T-cell (primary cell): Measurements from ENCODE around the gene STYXL1. TPM values are rescaled to one million over a fixed set of nuclear protein-coding genes. Genes with fewer than 3 reads are reported as not detected.

Source experiments
- ATAC-seq, 4 experiments: fragments of 200-7000 bp in 3 of 4; fragments of 150-1000 bp in 1 of 4; cut with Tn5 transposase; replicated peaks in 1 of 4; 1 replicate in 3 of 4; 2 replicates in 1 of 4; pipeline ENCODE4 v1.10.0; 2021; ENCODE audit warnings: moderate library complexity in 3 of 4, mild to moderate bottlenecking in 2 of 4, moderate number of reproducible peaks in 1 of 4
- CTCF ChIA-PET, 2 donors: fragments of 300-600 bp; sonication (Branson Sonifier 250); formaldehyde crosslinking; loops; one replicate each; lab custom pipeline; 2022; ENCODE audit warnings: antibody characterized with exemption in 2 of 2; lab: Charles Lee
- POLR2A ChIA-PET, 2 donors: fragments of 300-600 bp; sonication (Branson Sonifier 250); formaldehyde crosslinking; loops; one replicate each; lab custom pipeline; 2022; ENCODE audit warnings: antibody characterized with exemption in 2 of 2; lab: Charles Lee
- DNase-seq, 35 experiments: peaks; one replicate each; pipeline versions ENCODE4 v3.0.0 to v3.0.0-alpha.2; 2013 to 2023
- H3K27ac ChIP-seq: one replicate; pipeline ENCODE4 v1.5.1; 2013; ENCODE audit warnings: low read length
- H3K27me3 ChIP-seq, 2 experiments: replicated peaks in 1 of 2; 1 replicate in 1 of 2; 2 replicates in 1 of 2; pipeline versions ENCODE4 v1.6.1 to v1.7.0; 2013; ENCODE audit warnings: low read length in 1 of 2, mixed read lengths in 1 of 2; ENCODE audit not compliant: control insufficient read depth in 2 of 2, insufficient read depth in 2 of 2; ENCODE audit errors: extremely low read depth in 1 of 2
- H3K36me3 ChIP-seq, 2 donors: 1 replicate in 1 of 2; 2 replicates in 1 of 2; pipeline versions ENCODE4 v1.6.1 to v1.7.0; 2013; ENCODE audit warnings: low read length in 1 of 2; ENCODE audit not compliant: control insufficient read depth in 2 of 2, insufficient read depth in 1 of 2; ENCODE audit errors: extremely low read depth in 1 of 2
- H3K4me1 ChIP-seq, 2 experiments: 1 replicate in 1 of 2; 2 replicates in 1 of 2; pipeline versions ENCODE4 v1.6.1 to v1.7.0; 2013; ENCODE audit warnings: low read length in 2 of 2, mixed read lengths in 1 of 2; ENCODE audit not compliant: insufficient read depth in 2 of 2, control insufficient read depth in 1 of 2; ENCODE audit errors: extremely low read depth in 1 of 2
- H3K4me3 ChIP-seq, 2 donors: 1 replicate in 1 of 2; 2 replicates in 1 of 2; pipeline versions ENCODE4 v1.5.1 to v1.7.0; 2013; ENCODE audit warnings: mild to moderate bottlenecking in 2 of 2, low read length in 1 of 2, moderate library complexity in 1 of 2; ENCODE audit not compliant: control insufficient read depth in 1 of 2; ENCODE audit errors: extremely low read depth in 1 of 2
- H3K9me3 ChIP-seq: 2 replicates; pipeline ENCODE4 v1.7.0; 2013
- H3K27ac Mint-ChIP-seq, 2 donors: one replicate each; pipeline ENCODE4 v1.8.0; 2020 to 2021; ENCODE audit warnings: mild to moderate bottlenecking in 2 of 2, mixed read lengths in 2 of 2
- H3K27me3 Mint-ChIP-seq, 2 donors: one replicate each; pipeline ENCODE4 v1.8.0; 2021 to 2022; ENCODE audit warnings: mixed read lengths in 2 of 2
- H3K36me3 Mint-ChIP-seq: one replicate; pipeline ENCODE4 v1.8.0; 2021; ENCODE audit warnings: mixed read lengths
- H3K4me1 Mint-ChIP-seq, 3 donors: one replicate each; pipeline ENCODE4 v1.8.0; 2020 to 2022; ENCODE audit warnings: mixed read lengths in 3 of 3, mild to moderate bottlenecking in 1 of 3
- H3K4me3 Mint-ChIP-seq, 3 donors: one replicate each; pipeline ENCODE4 v1.8.0; 2020 to 2022; ENCODE audit warnings: mild to moderate bottlenecking in 3 of 3, mixed read lengths in 3 of 3, moderate library complexity in 3 of 3
- H3K9me3 Mint-ChIP-seq, 3 donors: one replicate each; pipeline ENCODE4 v1.8.0; 2020 to 2022; ENCODE audit warnings: mixed read lengths in 3 of 3
- WGBS: methylation state at CpG from one replicate; pipeline ENCODE4 v1.1.5; 2013; ENCODE audit warnings: missing lambda C conversion rate; ENCODE audit not compliant: insufficient coverage; 5-methylcytosine and 5-hydroxymethylcytosine counted together
- total RNA-seq, 35 experiments: library from RNA in 6 of 35; stranded (reverse) in 6 of 35; fragments of 120-200 nt in 1 of 35; gene quantifications; one replicate each; pipeline versions ENCODE4 v1.2.1 to v1.2.4 and lab custom pipeline; 2013 to 2026

Gene STYXL1
- total RNA-seq, 5 donors from 2014 or later (not counting 1 experiment from before 2014, with no cell fraction given) = 12.9 to 21.9 (median 18.9) TPM

GRCh38 chr7:75985009-75985517, 62.7 kb downstream of the STYXL1 start:
- no peak for DNase-seq
- Mint-ChIP-seq H3K36me3 (peaks cover 12% of the 10 kb centered on the region), H3K4me3 (no peak overlapping the region), H3K27me3 (no peaks in the 10 kb centered on the region), H3K4me1 (peaks cover 2 to 7% (median 7%) of the 10 kb centered on the region in 3 donors), H3K27ac (no peak overlapping the region), H3K9me3 (no peaks in the 10 kb centered on the region)
- Histone ChIP-seq H3K9me3 (no peaks in the 10 kb centered on the region), H3K36me3 (peaks cover 44 to 59% of the 10 kb centered on the region in 2 donors), H3K4me3 (no peak overlapping the region), H3K27ac (no peak overlapping the region), H3K4me1 (peaks cover 0 to 11% of the 10 kb centered on the region in 2 experiments), H3K27me3 (no peaks in the 10 kb centered on the region)
- CTCF ChIA-PET = interaction anchor here in 1 of 2 donors (0.7 kb wide), 1 partner anchor 35 kb away, joined by 5 read pairs; no protein-coding TSS in a partner anchor
- no peak for ATAC-seq
- POLR2A ChIA-PET = interaction anchor here in 1 of 2 donors (0.8 kb wide), 1 partner anchor 102 kb away, joined by 4 read pairs; no protein-coding TSS in a partner anchor
- WGBS = 91% methylated on average over 21 of the region's 21 CpGs

GRCh38 chr7:75984130-75985008, 63.4 kb downstream of the STYXL1 start:
- Mint-ChIP-seq H3K27ac (no peak overlapping the region), H3K4me1 (peaks cover 0 to under 1% (median 0%) of the 10 kb centered on the region in 3 donors), H3K9me3 (no peaks in the 10 kb centered on the region), H3K4me3 (no peak overlapping the region), H3K36me3 (peaks cover 14% of the 10 kb centered on the region), H3K27me3 (no peaks in the 10 kb centered on the region)
- ChIA-PET POLR2A (interaction anchor here in 1 of 2 donors (0.8 kb wide), 1 partner anchor 101 kb away, joined by 4 read pairs; no protein-coding TSS in a partner anchor), CTCF (interaction anchor here in 1 of 2 donors (0.7 kb wide), 1 partner anchor 36 kb away, joined by 5 read pairs; no protein-coding TSS in a partner anchor)
- 91% methylated on average over 33 of the region's 44 CpGs for WGBS
- H3K9me3 ChIP-seq = no peaks in the 10 kb centered on the region
- DNase-seq (no peak), ATAC-seq (no peak)
- no peak overlapping the region for H3K4me3 ChIP-seq
- H3K4me1 ChIP-seq = peaks cover 0 to 4% of the 10 kb centered on the region in 2 experiments
- H3K27me3 ChIP-seq = no peaks in the 10 kb centered on the region
- peaks cover 48 to 65% of the 10 kb centered on the region in 2 donors for H3K36me3 ChIP-seq
- H3K27ac ChIP-seq = no peak overlapping the region

- Histone ChIP-seq H3K36me3 (peaks cover 52 to 67% of the 10 kb centered on the region in 2 donors), H3K27me3 (no peaks in the 10 kb centered on the region), H3K9me3 (no peaks in the 10 kb centered on the region), H3K27ac (no peak overlapping the region), H3K4me3 (no peak overlapping the region), H3K4me1 (no peaks in the 10 kb centered on the region)
- peaks cover 17% of the 10 kb centered on the region for H3K36me3 Mint-ChIP-seq
- H3K27ac Mint-ChIP-seq = no peak overlapping the region
- 96% methylated on average over 23 of the region's 26 CpGs for WGBS
- DNase-seq (no peak), ATAC-seq (no peak)
- ChIA-PET POLR2A (no interaction called here), CTCF (no interaction called here)
- no peaks in the 10 kb centered on the region for H3K4me1 Mint-ChIP-seq
- no peak overlapping the region for H3K4me3 Mint-ChIP-seq
- no peaks in the 10 kb centered on the region for H3K27me3 Mint-ChIP-seq
- no peaks in the 10 kb centered on the region for H3K9me3 Mint-ChIP-seq
Measured at GRCh38 chr7:75983471-75984129, 64.2 kb downstream of the STYXL1 start.

- H3K9me3 Mint-ChIP-seq = no peaks in the 10 kb centered on the region
- H3K27ac Mint-ChIP-seq = no peak overlapping the region
- no peaks in the 10 kb centered on the region for H3K4me1 Mint-ChIP-seq
- Histone ChIP-seq H3K27me3 (no peaks in the 10 kb centered on the region), H3K27ac (no peak overlapping the region), H3K36me3 (peaks cover 51 to 63% of the 10 kb centered on the region in 2 donors), H3K4me1 (no peaks in the 10 kb centered on the region), H3K4me3 (no peak overlapping the region), H3K9me3 (no peaks in the 10 kb centered on the region)
- no peak for ATAC-seq
- no peak for DNase-seq
- no peaks in the 10 kb centered on the region for H3K27me3 Mint-ChIP-seq
- no peak overlapping the region for H3K4me3 Mint-ChIP-seq
- POLR2A ChIA-PET = no interaction called here
- CTCF ChIA-PET = interaction anchor here in 1 of 2 donors (0.5 to 0.6 kb wide), 2 partner anchors 24 to 917 kb away, joined by 3 to 5 read pairs; no protein-coding TSS in a partner anchor
- WGBS = 95% methylated on average over 14 of the region's 22 CpGs
- peaks cover 17% of the 10 kb centered on the region for H3K36me3 Mint-ChIP-seq
Measured at GRCh38 chr7:75982306-75983064, 65.3 kb downstream of the STYXL1 start.

- DNase-seq (no peak), ATAC-seq (no peak)
- Histone ChIP-seq H3K27me3 (no peaks in the 10 kb centered on the region), H3K4me1 (no peaks in the 10 kb centered on the region), H3K9me3 (no peaks in the 10 kb centered on the region), H3K36me3 (peaks cover 45 to 56% of the 10 kb centered on the region in 2 donors), H3K27ac (no peak overlapping the region), H3K4me3 (no peak overlapping the region)
- no peaks in the 10 kb centered on the region for H3K9me3 Mint-ChIP-seq
- CTCF ChIA-PET = interaction anchor here in 1 of 2 donors (0.5 to 0.6 kb wide), 2 partner anchors 25 to 916 kb away, joined by 3 to 5 read pairs; no protein-coding TSS in a partner anchor
- H3K4me1 Mint-ChIP-seq = no peaks in the 10 kb centered on the region
- POLR2A ChIA-PET = no interaction called here
- WGBS = 86% methylated on average over 30 of the region's 38 CpGs
- no peaks in the 10 kb centered on the region for H3K27me3 Mint-ChIP-seq
- peaks cover 9% of the 10 kb centered on the region for H3K36me3 Mint-ChIP-seq
- no peak overlapping the region for H3K27ac Mint-ChIP-seq
- no peak overlapping the region for H3K4me3 Mint-ChIP-seq
Measured at GRCh38 chr7:75981453-75982305, 66.1 kb downstream of the STYXL1 start.
